GDM1 (cell line): ENCODE data around the gene ZNF208.
"Not testable (repeated sequence)": the region's sequence is repeated elsewhere in the genome, so short reads cannot be mapped to it uniquely, and the experiment has no call there.

Source experiments
- DNase-seq: peaks from one replicate; lab custom pipeline; 2025; lab: John Stamatoyannopoulos, UW

ZNF208 gene

DNA sequence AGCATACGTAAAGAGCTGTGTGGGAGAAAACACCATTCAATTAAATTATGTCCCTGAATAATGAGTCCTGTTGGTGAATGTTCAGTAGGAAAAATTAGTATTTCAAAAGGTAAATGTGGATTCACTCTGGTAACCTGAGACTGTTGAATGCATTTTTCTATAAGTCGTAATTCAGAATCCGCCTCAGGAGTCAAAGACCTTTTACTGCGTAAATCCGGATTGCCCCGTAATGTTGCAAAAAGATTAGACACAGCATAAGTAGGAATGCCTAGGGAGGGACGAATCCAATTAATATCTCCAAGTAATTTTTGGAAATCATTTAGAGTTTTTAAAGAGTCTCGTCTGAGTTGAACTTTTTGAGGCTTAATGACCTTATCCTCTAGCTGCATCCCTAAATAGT, 126.0 kb downstream of the ZNF208 start:
- DNase-seq, result not testable (repeated sequence)

- no peak for DNase-seq
These were observed 127.2 kb downstream of the ZNF208 start for GRCh38 chr19:21883516-21883915.
